ENCODE results near the gene CCDC106. TPM values are rescaled to one million over a fixed set of nuclear protein-coding genes. Genes with fewer than 3 reads are reported as not detected.

CCDC106 gene
- total RNA-seq, 1 donor from 2014 or later: 12.2 TPM

GRCh38 chr19:55689411-55690108 lies 41.5 kb downstream of the CCDC106 start:
- no peak for DNase-seq (ENCODE audit: low read depth)
- Histone ChIP-seq H3K4me1 (ENCODE audit: insufficient read depth, low read length) (no peaks in the 10 kb centered on the region), H3K27ac (ENCODE audit: low read depth, low read length) (no peak overlapping the region), H4K20me1 (ENCODE audit: insufficient read depth, low read length) (peaks cover 49% of the 10 kb centered on the region), H3K79me2 (ENCODE audit: insufficient read depth, low read length) (peaks cover 39% of the 10 kb centered on the region), H3K27me3 (ENCODE audit: insufficient read depth, low read length) (no peaks in the 10 kb centered on the region), H3K9ac (ENCODE audit: low read length) (no peak overlapping the region), H3K9me3 (ENCODE audit: insufficient read depth, low read depth, low read length) (no peaks in the 10 kb centered on the region), H3K4me2 (ENCODE audit: low read length) (no peak overlapping the region), H3K36me3 (ENCODE audit: insufficient read depth, low read length) (no peaks in the 10 kb centered on the region), H3K4me3 (ENCODE audit: insufficient read depth, low read depth, low read length) (no peak overlapping the region), H2AFZ (ENCODE audit: low read depth, low read length) (no peak overlapping the region)
- H3K4me1 Mint-ChIP-seq (ENCODE audit: low read depth, unreplicated experiment): peaks cover 9% of the 10 kb centered on the region
- H3K36me3 Mint-ChIP-seq (ENCODE audit: low read depth, unreplicated experiment): peaks cover 2% of the 10 kb centered on the region
- H3K4me3 Mint-ChIP-seq (ENCODE audit: unreplicated experiment): no peak overlapping the region
- H3K27me3 Mint-ChIP-seq (ENCODE audit: low read depth, unreplicated experiment): no peaks in the 10 kb centered on the region
- H3K27ac Mint-ChIP-seq (ENCODE audit: unreplicated experiment): no peak overlapping the region
- no peaks in the 10 kb centered on the region for H3K9me3 Mint-ChIP-seq (ENCODE audit: unreplicated experiment)
- FAIRE-seq: no peak
- no peak for TF ChIP-seq CTCF (IDR thresholded peaks at IDR 0.05; ENCODE audit: insufficient read depth, low read depth, low read length)
- no peak for TF ChIP-seq EZH2 (IDR thresholded peaks at IDR 0.05; ENCODE audit: insufficient read depth, low read length)

- no peaks in the 10 kb centered on the region for H3K9me3 ChIP-seq (ENCODE audit: insufficient read depth, low read depth, low read length)
- no peaks in the 10 kb centered on the region for H3K9me3 Mint-ChIP-seq (ENCODE audit: unreplicated experiment)
- no peak overlapping the region for H3K4me3 Mint-ChIP-seq (ENCODE audit: unreplicated experiment)
- H3K36me3 ChIP-seq (ENCODE audit: insufficient read depth, low read length): no peaks in the 10 kb centered on the region
- no peaks in the 10 kb centered on the region for H3K4me1 ChIP-seq (ENCODE audit: insufficient read depth, low read length)
- no peak overlapping the region for H3K27ac ChIP-seq (ENCODE audit: low read depth, low read length)
- no peak overlapping the region for H2AFZ ChIP-seq (ENCODE audit: low read depth, low read length)
- no peak overlapping the region for H3K4me2 ChIP-seq (ENCODE audit: low read length)
- no peaks in the 10 kb centered on the region for H3K27me3 ChIP-seq (ENCODE audit: insufficient read depth, low read length)
- no peak overlapping the region for H3K9ac ChIP-seq (ENCODE audit: low read length)
- peaks cover 32% of the 10 kb centered on the region for H3K79me2 ChIP-seq (ENCODE audit: insufficient read depth, low read length)
- H3K4me3 ChIP-seq (ENCODE audit: insufficient read depth, low read depth, low read length): no peak overlapping the region
- H3K4me1 Mint-ChIP-seq (ENCODE audit: low read depth, unreplicated experiment): peaks cover 9% of the 10 kb centered on the region
- TF ChIP-seq EZH2 (IDR thresholded peaks at IDR 0.05; ENCODE audit: insufficient read depth, low read length) (no peak), CTCF (IDR thresholded peaks at IDR 0.05; ENCODE audit: insufficient read depth, low read depth, low read length) (no peak)
- H3K27me3 Mint-ChIP-seq (ENCODE audit: low read depth, unreplicated experiment): no peaks in the 10 kb centered on the region
- DNase-seq (ENCODE audit: low read depth): no peak
- H3K27ac Mint-ChIP-seq (ENCODE audit: unreplicated experiment): no peak overlapping the region
- H3K36me3 Mint-ChIP-seq (ENCODE audit: low read depth, unreplicated experiment): peaks cover 2% of the 10 kb centered on the region
- H4K20me1 ChIP-seq (ENCODE audit: insufficient read depth, low read length): peaks cover 42% of the 10 kb centered on the region
- FAIRE-seq: no peak
Measured at GRCh38 chr19:55690109-55690768, 42.2 kb downstream of the CCDC106 start.
